ENCODE results near the gene RHOV. TPM values are rescaled to one million over a fixed set of nuclear protein-coding genes. Genes with fewer than 3 reads are reported as not detected.
A peak's percentile ranks its signal among the peaks of the same experiment; 100 is the strongest.

Gene RHOV
- total RNA-seq, 4 donors from 2014 or later, result 0.67 to 1.6 (median 0.88) TPM; not detected in 1

DNA sequence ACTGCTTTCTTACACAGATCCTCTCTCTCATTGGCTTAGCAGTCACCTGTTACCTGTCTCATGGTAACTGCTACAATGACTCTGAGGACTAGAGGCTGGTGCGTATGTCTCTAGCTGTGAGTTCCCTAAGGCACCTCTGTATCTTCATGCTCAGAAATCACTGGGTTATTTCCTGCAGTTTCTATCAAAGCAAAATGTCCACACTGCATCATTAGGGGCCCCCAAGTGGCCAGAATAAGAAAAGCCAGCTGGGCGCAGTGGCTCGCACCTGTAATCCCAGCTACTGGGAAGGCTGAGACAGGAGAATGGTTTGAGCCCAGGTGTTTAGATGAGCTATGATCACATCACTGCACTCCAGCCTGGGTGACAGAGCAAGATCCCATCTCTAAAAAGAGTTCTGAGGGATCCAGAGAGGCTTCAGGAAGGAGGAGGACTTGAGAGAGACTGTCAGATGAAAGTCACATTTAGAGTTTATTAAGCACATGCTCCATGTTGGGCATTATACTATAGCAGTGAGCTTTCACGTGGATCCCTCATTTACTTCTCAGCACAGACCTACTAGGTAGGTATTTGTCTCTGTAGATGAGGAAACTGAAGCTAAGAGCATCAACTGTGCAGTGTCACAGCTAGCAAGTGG lies 17.9 kb upstream of the RHOV start:
- peaks cover 3 to 37% (median 8%) of the 10 kb centered on the region in 4 donors for H3K4me1 ChIP-seq
- peaks cover 0 to 6% (median 0%) of the 10 kb centered on the region in 3 donors for H3K36me3 ChIP-seq
- TF ChIP-seq, protein P1, sequence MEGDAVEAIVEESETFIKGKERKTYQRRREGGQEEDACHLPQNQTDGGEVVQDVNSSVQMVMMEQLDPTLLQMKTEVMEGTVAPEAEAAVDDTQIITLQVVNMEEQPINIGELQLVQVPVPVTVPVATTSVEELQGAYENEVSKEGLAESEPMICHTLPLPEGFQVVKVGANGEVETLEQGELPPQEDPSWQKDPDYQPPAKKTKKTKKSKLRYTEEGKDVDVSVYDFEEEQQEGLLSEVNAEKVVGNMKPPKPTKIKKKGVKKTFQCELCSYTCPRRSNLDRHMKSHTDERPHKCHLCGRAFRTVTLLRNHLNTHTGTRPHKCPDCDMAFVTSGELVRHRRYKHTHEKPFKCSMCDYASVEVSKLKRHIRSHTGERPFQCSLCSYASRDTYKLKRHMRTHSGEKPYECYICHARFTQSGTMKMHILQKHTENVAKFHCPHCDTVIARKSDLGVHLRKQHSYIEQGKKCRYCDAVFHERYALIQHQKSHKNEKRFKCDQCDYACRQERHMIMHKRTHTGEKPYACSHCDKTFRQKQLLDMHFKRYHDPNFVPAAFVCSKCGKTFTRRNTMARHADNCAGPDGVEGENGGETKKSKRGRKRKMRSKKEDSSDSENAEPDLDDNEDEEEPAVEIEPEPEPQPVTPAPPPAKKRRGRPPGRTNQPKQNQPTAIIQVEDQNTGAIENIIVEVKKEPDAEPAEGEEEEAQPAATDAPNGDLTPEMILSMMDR (IDR thresholded peaks at IDR 0.05), result peak; percentile 28 to 80 (median 68)
- TF ChIP-seq POLR2A (IDR thresholded peaks at IDR 0.05), result no peak
- no peaks in the 10 kb centered on the region for H3K27me3 ChIP-seq
- no peaks in the 10 kb centered on the region for H3K9me3 ChIP-seq
- H3K27ac ChIP-seq, result peak overlapping the region in 1 of 4 donors; percentile 42
- peak; percentile 47 to 83 (median 71) for DNase-seq
- H3K4me3 ChIP-seq, result no peak overlapping the region

DNA sequence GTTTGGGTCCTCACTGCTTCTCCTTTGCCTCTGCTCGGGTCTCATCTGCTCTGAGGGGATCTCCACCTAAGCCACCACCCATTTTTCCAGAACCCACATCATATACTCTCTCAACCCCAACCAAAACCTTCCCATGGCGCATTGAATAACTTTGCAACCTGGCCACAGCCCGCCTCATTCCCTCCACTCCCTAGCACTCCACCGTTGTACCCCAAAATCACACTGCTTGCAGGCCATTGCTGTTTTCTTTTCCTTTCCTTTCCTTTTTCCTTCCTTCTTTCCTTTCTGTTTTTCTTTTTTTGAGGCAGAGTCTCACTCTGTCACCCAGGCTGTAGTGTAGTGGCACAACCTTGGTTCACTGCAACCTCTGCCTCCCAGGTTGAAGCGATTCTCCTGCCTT lies 17.1 kb upstream of the RHOV start:
- DNase-seq, result no peak
- TF ChIP-seq, protein P1 (IDR thresholded peaks at IDR 0.05), result no peak
- no peak for TF ChIP-seq POLR2A (IDR thresholded peaks at IDR 0.05)
- Histone ChIP-seq H3K4me1 (peaks cover 3 to 36% (median 8%) of the 10 kb centered on the region in 4 donors), H3K27me3 (no peaks in the 10 kb centered on the region), H3K27ac (no peak overlapping the region), H3K9me3 (no peaks in the 10 kb centered on the region), H3K4me3 (no peak overlapping the region), H3K36me3 (peaks cover 0 to 4% (median 0%) of the 10 kb centered on the region in 3 donors)

DNA sequence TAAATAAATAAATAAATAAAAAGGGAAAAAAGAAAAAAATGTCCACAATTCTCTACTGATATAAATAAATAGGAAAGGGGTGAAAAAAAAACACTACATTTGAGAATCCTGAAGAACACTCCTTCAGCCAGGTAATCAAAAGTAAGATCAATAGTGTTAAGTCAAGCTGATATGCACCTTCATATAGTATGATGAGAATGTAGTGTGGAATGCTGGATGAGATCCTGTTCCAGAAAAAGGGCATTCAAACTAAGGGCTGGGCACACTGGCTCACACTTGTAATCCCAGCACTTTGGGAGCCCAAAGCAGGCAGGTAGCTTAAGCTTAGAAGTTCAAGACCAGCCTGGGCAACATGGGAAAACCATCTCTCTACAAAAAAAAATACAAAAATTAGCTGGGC lies 15.1 kb upstream of the RHOV start:
- H3K9me3 ChIP-seq, result no peaks in the 10 kb centered on the region
- no peak for DNase-seq
- H3K36me3 ChIP-seq, result no peaks in the 10 kb centered on the region
- TF ChIP-seq, protein P1 (IDR thresholded peaks at IDR 0.05), result no peak
- no peak for TF ChIP-seq POLR2A (IDR thresholded peaks at IDR 0.05)
- peaks cover 3 to 23% (median 5%) of the 10 kb centered on the region in 4 donors for H3K4me1 ChIP-seq
- no peak overlapping the region for H3K27ac ChIP-seq
- no peak overlapping the region for H3K4me3 ChIP-seq
- H3K27me3 ChIP-seq, result no peaks in the 10 kb centered on the region

DNA sequence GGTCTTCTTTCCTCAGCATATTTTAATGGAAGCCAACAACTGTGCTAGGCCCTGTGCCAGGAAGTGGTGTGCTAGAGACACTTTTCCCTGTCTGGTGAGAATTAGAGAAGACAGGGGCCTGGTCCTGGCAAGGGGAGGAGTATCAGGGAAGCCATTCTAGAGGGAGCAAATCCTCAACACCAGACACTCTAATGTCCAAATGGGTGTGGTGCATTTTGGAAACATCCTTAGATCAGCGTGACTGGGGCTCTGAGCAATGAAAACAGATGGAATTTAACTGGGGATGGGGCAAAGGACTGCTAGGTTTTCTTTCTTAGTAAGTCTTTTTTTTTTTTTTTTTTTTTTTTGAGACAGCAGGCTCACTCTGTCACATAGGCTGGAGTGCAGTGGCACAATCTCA lies 12.6 kb upstream of the RHOV start:
- Histone ChIP-seq H3K27me3 (no peaks in the 10 kb centered on the region), H3K4me1 (peaks cover 0 to 3% (median 0%) of the 10 kb centered on the region in 4 donors), H3K36me3 (no peaks in the 10 kb centered on the region), H3K27ac (no peak overlapping the region), H3K4me3 (no peak overlapping the region), H3K9me3 (no peaks in the 10 kb centered on the region)
- TF ChIP-seq, protein P1 (IDR thresholded peaks at IDR 0.05), result no peak
- TF ChIP-seq POLR2A (IDR thresholded peaks at IDR 0.05), result no peak
- no peak for DNase-seq

DNA sequence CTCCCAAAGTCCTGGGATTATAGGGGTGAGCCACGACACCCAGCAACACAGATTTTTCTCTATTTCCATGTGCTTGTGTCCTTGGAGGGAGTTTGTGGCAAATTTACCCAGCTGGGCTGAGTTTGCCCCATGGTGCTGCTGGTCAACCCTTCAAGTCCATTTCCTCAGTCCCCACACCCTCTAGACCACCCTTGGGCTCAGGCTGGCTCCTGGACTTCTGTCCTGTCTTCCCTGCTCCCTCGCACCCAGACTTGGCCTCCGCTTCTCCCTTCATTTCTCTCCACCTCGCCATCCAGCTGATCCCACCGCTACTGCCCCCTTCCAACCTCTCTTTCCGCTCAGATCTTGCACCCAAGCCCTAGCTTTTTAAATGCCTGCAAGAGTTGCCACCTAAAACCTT lies 7.3 kb upstream of the RHOV start:
- H3K4me3 ChIP-seq, result no peak overlapping the region
- TF ChIP-seq, protein P1 (IDR thresholded peaks at IDR 0.05), result no peak
- no peak for TF ChIP-seq POLR2A (IDR thresholded peaks at IDR 0.05)
- H3K27ac ChIP-seq, result no peak overlapping the region
- H3K36me3 ChIP-seq, result no peaks in the 10 kb centered on the region
- no peaks in the 10 kb centered on the region for H3K27me3 ChIP-seq
- H3K9me3 ChIP-seq, result no peaks in the 10 kb centered on the region
- H3K4me1 ChIP-seq, result no peaks in the 10 kb centered on the region
- DNase-seq, result no peak
